Measurements from ENCODE around the gene CA5A. TPM values are rescaled to one million over a fixed set of nuclear protein-coding genes. Genes with fewer than 3 reads are reported as not detected.
A peak's percentile ranks its signal among the peaks of the same experiment; 100 is the strongest.

CA5A gene
- total and polyA plus RNA-seq, 2 of the 13 experiments (the other 11 are each of a cell fraction or from before 2014, with no cell fraction given) = 66.8 to 106 TPM

- TF ChIP-seq ZNF512 (CRISPR knock-in tag; IDR thresholded peaks at IDR 0.05) (no peak; the same call in 1 of the 2 replicates), SRF (IDR thresholded peaks at IDR 0.05; ENCODE audit: low read depth, low read length) (no peak), U2AF2 (IDR thresholded peaks at IDR 0.05; ENCODE audit: low read depth, low read length) (no peak), ZNF691 (CRISPR knock-in tag; IDR thresholded peaks at IDR 0.05; ENCODE audit: borderline replicate concordance, low read depth) (no peak), ZNF18 (CRISPR knock-in tag; IDR thresholded peaks at IDR 0.05; ENCODE audit: insufficient replicate concordance) (no peak), ZNF572 (CRISPR knock-in tag; IDR thresholded peaks at IDR 0.05) (no peak), BORCS8-MEF2B (CRISPR knock-in tag; IDR thresholded peaks at IDR 0.05) (no peak), MEIS1 (CRISPR knock-in tag; IDR thresholded peaks at IDR 0.05; ENCODE audit: borderline replicate concordance) (no peak), RARA (CRISPR knock-in tag; IDR thresholded peaks at IDR 0.05) (peak; percentile 94), NPAS2 (CRISPR knock-in tag; IDR thresholded peaks at IDR 0.05; ENCODE audit: borderline replicate concordance) (no peak), FOXA1 (IDR thresholded peaks at IDR 0.05) (no peak), FOXA1 (CRISPR knock-in tag; IDR thresholded peaks at IDR 0.05) (0 out of 2 replicates have a peak, but pooled peaks have one; percentile 14), ZNF670 (CRISPR knock-in tag; IDR thresholded peaks at IDR 0.05; ENCODE audit: borderline replicate concordance) (no peak), ZNF639 (CRISPR knock-in tag; conservative IDR thresholded peaks at IDR 0.05) (no peak)
- TF ChIP-seq, protein P1, sequence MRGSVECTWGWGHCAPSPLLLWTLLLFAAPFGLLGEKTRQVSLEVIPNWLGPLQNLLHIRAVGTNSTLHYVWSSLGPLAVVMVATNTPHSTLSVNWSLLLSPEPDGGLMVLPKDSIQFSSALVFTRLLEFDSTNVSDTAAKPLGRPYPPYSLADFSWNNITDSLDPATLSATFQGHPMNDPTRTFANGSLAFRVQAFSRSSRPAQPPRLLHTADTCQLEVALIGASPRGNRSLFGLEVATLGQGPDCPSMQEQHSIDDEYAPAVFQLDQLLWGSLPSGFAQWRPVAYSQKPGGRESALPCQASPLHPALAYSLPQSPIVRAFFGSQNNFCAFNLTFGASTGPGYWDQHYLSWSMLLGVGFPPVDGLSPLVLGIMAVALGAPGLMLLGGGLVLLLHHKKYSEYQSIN (CRISPR knock-in tag; IDR thresholded peaks at IDR 0.05; ENCODE audit: borderline replicate concordance) = no peak
- TF ChIP-seq, protein P2, sequence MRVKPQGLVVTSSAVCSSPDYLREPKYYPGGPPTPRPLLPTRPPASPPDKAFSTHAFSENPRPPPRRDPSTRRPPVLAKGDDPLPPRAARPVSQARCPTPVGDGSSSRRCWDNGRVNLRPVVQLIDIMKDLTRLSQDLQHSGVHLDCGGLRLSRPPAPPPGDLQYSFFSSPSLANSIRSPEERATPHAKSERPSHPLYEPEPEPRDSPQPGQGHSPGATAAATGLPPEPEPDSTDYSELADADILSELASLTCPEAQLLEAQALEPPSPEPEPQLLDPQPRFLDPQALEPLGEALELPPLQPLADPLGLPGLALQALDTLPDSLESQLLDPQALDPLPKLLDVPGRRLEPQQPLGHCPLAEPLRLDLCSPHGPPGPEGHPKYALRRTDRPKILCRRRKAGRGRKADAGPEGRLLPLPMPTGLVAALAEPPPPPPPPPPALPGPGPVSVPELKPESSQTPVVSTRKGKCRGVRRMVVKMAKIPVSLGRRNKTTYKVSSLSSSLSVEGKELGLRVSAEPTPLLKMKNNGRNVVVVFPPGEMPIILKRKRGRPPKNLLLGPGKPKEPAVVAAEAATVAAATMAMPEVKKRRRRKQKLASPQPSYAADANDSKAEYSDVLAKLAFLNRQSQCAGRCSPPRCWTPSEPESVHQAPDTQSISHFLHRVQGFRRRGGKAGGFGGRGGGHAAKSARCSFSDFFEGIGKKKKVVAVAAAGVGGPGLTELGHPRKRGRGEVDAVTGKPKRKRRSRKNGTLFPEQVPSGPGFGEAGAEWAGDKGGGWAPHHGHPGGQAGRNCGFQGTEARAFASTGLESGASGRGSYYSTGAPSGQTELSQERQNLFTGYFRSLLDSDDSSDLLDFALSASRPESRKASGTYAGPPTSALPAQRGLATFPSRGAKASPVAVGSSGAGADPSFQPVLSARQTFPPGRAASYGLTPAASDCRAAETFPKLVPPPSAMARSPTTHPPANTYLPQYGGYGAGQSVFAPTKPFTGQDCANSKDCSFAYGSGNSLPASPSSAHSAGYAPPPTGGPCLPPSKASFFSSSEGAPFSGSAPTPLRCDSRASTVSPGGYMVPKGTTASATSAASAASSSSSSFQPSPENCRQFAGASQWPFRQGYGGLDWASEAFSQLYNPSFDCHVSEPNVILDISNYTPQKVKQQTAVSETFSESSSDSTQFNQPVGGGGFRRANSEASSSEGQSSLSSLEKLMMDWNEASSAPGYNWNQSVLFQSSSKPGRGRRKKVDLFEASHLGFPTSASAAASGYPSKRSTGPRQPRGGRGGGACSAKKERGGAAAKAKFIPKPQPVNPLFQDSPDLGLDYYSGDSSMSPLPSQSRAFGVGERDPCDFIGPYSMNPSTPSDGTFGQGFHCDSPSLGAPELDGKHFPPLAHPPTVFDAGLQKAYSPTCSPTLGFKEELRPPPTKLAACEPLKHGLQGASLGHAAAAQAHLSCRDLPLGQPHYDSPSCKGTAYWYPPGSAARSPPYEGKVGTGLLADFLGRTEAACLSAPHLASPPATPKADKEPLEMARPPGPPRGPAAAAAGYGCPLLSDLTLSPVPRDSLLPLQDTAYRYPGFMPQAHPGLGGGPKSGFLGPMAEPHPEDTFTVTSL (CRISPR knock-in tag; IDR thresholded peaks at IDR 0.05; ENCODE audit: borderline replicate concordance) = no peak
- TF ChIP-seq, protein P3, sequence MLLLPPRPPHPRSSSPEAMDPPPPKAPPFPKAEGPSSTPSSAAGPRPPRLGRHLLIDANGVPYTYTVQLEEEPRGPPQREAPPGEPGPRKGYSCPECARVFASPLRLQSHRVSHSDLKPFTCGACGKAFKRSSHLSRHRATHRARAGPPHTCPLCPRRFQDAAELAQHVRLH (CRISPR knock-in tag; IDR thresholded peaks at IDR 0.05; ENCODE audit: borderline replicate concordance, low read depth) = no peak
These were observed 79.5 kb downstream of the CA5A start (continued) for GRCh38 chr16:87856791-87857228.
